ENCODE measurements around the gene SRGAP3. TPM values are rescaled to one million over a fixed set of nuclear protein-coding genes. Genes with fewer than 3 reads are reported as not detected.

Gene SRGAP3
- total and polyA plus RNA-seq, 2 donors (not counting 1 experiment from before 2014, with no cell fraction given): 1.4 to 1.5 TPM

- Histone ChIP-seq H3K9ac (ENCODE audit: low read length) (no peak overlapping the region), H4K20me1 (ENCODE audit: control insufficient read depth, insufficient read depth, low read length, poor library complexity, severe bottlenecking) (no peaks in the 10 kb centered on the region), H2AFZ (ENCODE audit: insufficient read depth, low read depth, low read length, poor library complexity, severe bottlenecking) (no peak overlapping the region), H3K4me2 (replicated peaks; ENCODE audit: low read depth, low read length, poor library complexity, severe bottlenecking) (no peak overlapping the region), H3K9me3 (ENCODE audit: control extremely low read depth in 1 of 3, control insufficient read depth in 2 of 3, insufficient read depth in 1 of 3, low read length in 2 of 3) (no peaks in the 10 kb centered on the region), H3K4me3 (ENCODE audit: control extremely low read depth in 1 of 5, extremely low read depth in 1 of 5, insufficient read depth in 1 of 5, low read depth in 2 of 5, low read length in 4 of 5) (no peak overlapping the region), H3K27me3 (replicated peaks in 1 of 4; ENCODE audit: control extremely low read depth in 1 of 4, control insufficient read depth in 3 of 4, insufficient read depth in 4 of 4, low read length in 3 of 4) (no peaks in the 10 kb centered on the region), H3K36me3 (replicated peaks in 1 of 2; ENCODE audit: control extremely low read depth in 1 of 2, control insufficient read depth in 1 of 2, extremely low read depth in 1 of 2, insufficient read depth in 2 of 2, low read length in 1 of 2) (peaks cover 1 to 5% of the 10 kb centered on the region in 2 experiments), H3K4me1 (ENCODE audit: control insufficient read depth in 2 of 2, insufficient read depth in 2 of 2, low read length in 2 of 2) (peaks cover 13 to 16% of the 10 kb centered on the region in 2 donors), H3K27ac (ENCODE audit: low read length in 2 of 2) (no peak overlapping the region), H3K79me2 (ENCODE audit: control insufficient read depth, insufficient read depth, low read length) (peaks cover 6% of the 10 kb centered on the region)
- DNase-seq (no peak), ATAC-seq (ENCODE audit: low read depth) (no peak)
- Mint-ChIP-seq H3K4me1 (peaks cover 24% of the 10 kb centered on the region), H3K9me3 (ENCODE audit: insufficient read depth) (no peaks in the 10 kb centered on the region), H3K4me3 (no peak overlapping the region), H3K27ac (no peak overlapping the region), H3K27me3 (no peaks in the 10 kb centered on the region)
- no peak for TF ChIP-seq CTCF (IDR thresholded peaks at IDR 0.05)
- TF ChIP-seq EZH2 (IDR thresholded peaks at IDR 0.05; ENCODE audit: borderline replicate concordance, insufficient read depth, low read depth, low read length, poor library complexity, severe bottlenecking): no peak
- POLR2A ChIA-PET: no interaction called here
- CTCF ChIA-PET: no interaction called here
- intact Hi-C loops (cut with micrococcal nuclease): no loop called here
These were observed 296.1 kb downstream of the SRGAP3 start for GRCh38 chr3:8953313-8953712.

GRCh38 chr3:8952130-8952529 is 297.3 kb downstream of the SRGAP3 start:
- no peak for ATAC-seq (ENCODE audit: low read depth)
- H3K9me3 ChIP-seq (ENCODE audit: control extremely low read depth in 1 of 3, control insufficient read depth in 2 of 3, insufficient read depth in 1 of 3, low read length in 2 of 3): no peaks in the 10 kb centered on the region
- peaks cover 6% of the 10 kb centered on the region for H3K79me2 ChIP-seq (ENCODE audit: control insufficient read depth, insufficient read depth, low read length)
- no peak overlapping the region for H2AFZ ChIP-seq (ENCODE audit: insufficient read depth, low read depth, low read length, poor library complexity, severe bottlenecking)
- peaks cover 1 to 5% of the 10 kb centered on the region in 2 experiments for H3K36me3 ChIP-seq (replicated peaks in 1 of 2; ENCODE audit: control extremely low read depth in 1 of 2, control insufficient read depth in 1 of 2, extremely low read depth in 1 of 2, insufficient read depth in 2 of 2, low read length in 1 of 2)
- no peak overlapping the region for H3K4me3 ChIP-seq (ENCODE audit: control extremely low read depth in 1 of 5, extremely low read depth in 1 of 5, insufficient read depth in 1 of 5, low read depth in 2 of 5, low read length in 4 of 5)
- H3K27ac Mint-ChIP-seq: no peak overlapping the region
- no peak overlapping the region for H3K4me3 Mint-ChIP-seq
- H3K4me1 Mint-ChIP-seq: peaks cover 24% of the 10 kb centered on the region
- intact Hi-C loops (cut with micrococcal nuclease): no loop called here
- no peaks in the 10 kb centered on the region for H4K20me1 ChIP-seq (ENCODE audit: control insufficient read depth, insufficient read depth, low read length, poor library complexity, severe bottlenecking)
- ChIA-PET POLR2A (no interaction called here), CTCF (no interaction called here)
- H3K9me3 Mint-ChIP-seq (ENCODE audit: insufficient read depth): no peaks in the 10 kb centered on the region
- TF ChIP-seq CTCF (IDR thresholded peaks at IDR 0.05) (no peak), EZH2 (IDR thresholded peaks at IDR 0.05; ENCODE audit: borderline replicate concordance, insufficient read depth, low read depth, low read length, poor library complexity, severe bottlenecking) (no peak)
- peaks cover 13 to 16% of the 10 kb centered on the region in 2 donors for H3K4me1 ChIP-seq (ENCODE audit: control insufficient read depth in 2 of 2, insufficient read depth in 2 of 2, low read length in 2 of 2)
- no peaks in the 10 kb centered on the region for H3K27me3 ChIP-seq (replicated peaks in 1 of 4; ENCODE audit: control extremely low read depth in 1 of 4, control insufficient read depth in 3 of 4, insufficient read depth in 4 of 4, low read length in 3 of 4)
- no peak overlapping the region for H3K4me2 ChIP-seq (replicated peaks; ENCODE audit: low read depth, low read length, poor library complexity, severe bottlenecking)
- no peaks in the 10 kb centered on the region for H3K27me3 Mint-ChIP-seq
- no peak overlapping the region for H3K9ac ChIP-seq (ENCODE audit: low read length)
- H3K27ac ChIP-seq (ENCODE audit: low read length in 2 of 2): no peak overlapping the region
- DNase-seq: no peak

All from B cell (primary cell).